Sigmoid colon (tissue), 7 donors: Measurements from ENCODE around the gene DPP3. TPM values are rescaled to one million over a fixed set of nuclear protein-coding genes. Genes with fewer than 3 reads are reported as not detected.
"Not testable (repeated sequence)": the region's sequence is repeated elsewhere in the genome, so short reads cannot be mapped to it uniquely, and the experiment has no call there.

Experiments used
- DNase-seq: peaks from one replicate; pipeline ENCODE4 v3.0.0-alpha.2; 2019
- H3K27ac ChIP-seq, 4 donors: fragments of 200-600 bp; sonication (generic); one replicate each; pipeline ENCODE4 v1.5.1; 2016 to 2019; ENCODE audit warnings: mild to moderate bottlenecking in 1 of 4
- H3K27me3 ChIP-seq, 3 donors: fragments of 200-600 bp; sonication (generic); one replicate each; pipeline ENCODE4 v1.5.1; 2019; ENCODE audit warnings: mild to moderate bottlenecking in 1 of 3
- H3K36me3 ChIP-seq, 4 donors: fragments of 200-600 bp; sonication (generic); one replicate each; pipeline ENCODE4 v1.5.1; 2016 to 2019
- H3K4me1 ChIP-seq, 4 donors: fragments of 200-600 bp; sonication (generic); one replicate each; pipeline ENCODE4 v1.5.1; 2017 to 2019
- H3K4me3 ChIP-seq, 4 donors: fragments of 200-600 bp; sonication (generic); one replicate each; pipeline ENCODE4 v1.5.1; 2017 to 2019; ENCODE audit warnings: mild to moderate bottlenecking in 2 of 4, moderate library complexity in 1 of 4
- H3K9me3 ChIP-seq, 4 donors: fragments of 200-600 bp in 3 of 4; sonication (generic) in 3 of 4; one replicate each; pipeline versions ENCODE4 v1.5.1 to v1.6.1; 2013 to 2019
- EP300 ChIP-seq, 4 donors: sonication (generic); formaldehyde crosslinking; IDR thresholded peaks; one replicate each; pipeline ENCODE4 v1.6.1; 2017; ENCODE audit warnings: antibody characterized with exemption in 4 of 4
- POLR2A ChIP-seq, 2 donors: fragments of 450-650 bp; IDR thresholded peaks; one replicate each; pipeline ENCODE4 v1.6.1; 2016; ENCODE audit warnings: antibody characterized with exemption in 2 of 2, mild to moderate bottlenecking in 2 of 2, moderate library complexity in 2 of 2
- POLR2AphosphoS5 ChIP-seq, 4 donors: sonication (generic); formaldehyde crosslinking; IDR thresholded peaks; one replicate each; pipeline ENCODE4 v1.6.1; 2017; ENCODE audit warnings: antibody characterized with exemption in 4 of 4
- WGBS, 2 donors: extraction: QIAGEN DNeasy Blood & Tissue Kit; methylation state at CpG; one replicate each; pipeline ENCODE4 v1.1.7; 2013; 5-methylcytosine and 5-hydroxymethylcytosine counted together
- intact Hi-C: fragments of 100-400 bp; cut with DNase I; formaldehyde crosslinking; loops from one replicate; pipeline ENCODE4 v1.15.1; 2023
- polyA plus RNA-seq, 3 donors: library from polyadenylated mRNA; stranded (reverse); fragments of 200-250 nt; gene quantifications; one replicate each; pipeline ENCODE4 v1.2.3, GENCODE V29; 2013
- total RNA-seq, 4 donors: library from RNA; depleted of rRNA; stranded (reverse); fragments of >200 nt; gene quantifications; one replicate each; pipeline ENCODE4 v1.1.0, GENCODE V29; 2016
- TF ChIP-seq, protein P1 (sequence below), 4 experiments: fragments of 450-650 bp in 3 of 4; fragments of 200-600 bp in 1 of 4; IDR thresholded peaks; one replicate each; pipeline ENCODE4 v1.5.1; 2016 to 2019; ENCODE audit warnings: antibody characterized with exemption in 4 of 4, mild to moderate bottlenecking in 3 of 4, moderate library complexity in 2 of 4
- donor health status: healthy with polysubstance abuse.
- donor health status: Bipolar disorder and iron deficiency.
- donor health status: healthy.

The DPP3 gene
- total and polyA plus RNA-seq, 7 donors: 5.1 to 86.5 (median 15.5) TPM

GRCh38 chr11:66457826-66458225 is 22.4 kb upstream of the DPP3 start:
- no peak overlapping the region for H3K27ac ChIP-seq

DNA sequence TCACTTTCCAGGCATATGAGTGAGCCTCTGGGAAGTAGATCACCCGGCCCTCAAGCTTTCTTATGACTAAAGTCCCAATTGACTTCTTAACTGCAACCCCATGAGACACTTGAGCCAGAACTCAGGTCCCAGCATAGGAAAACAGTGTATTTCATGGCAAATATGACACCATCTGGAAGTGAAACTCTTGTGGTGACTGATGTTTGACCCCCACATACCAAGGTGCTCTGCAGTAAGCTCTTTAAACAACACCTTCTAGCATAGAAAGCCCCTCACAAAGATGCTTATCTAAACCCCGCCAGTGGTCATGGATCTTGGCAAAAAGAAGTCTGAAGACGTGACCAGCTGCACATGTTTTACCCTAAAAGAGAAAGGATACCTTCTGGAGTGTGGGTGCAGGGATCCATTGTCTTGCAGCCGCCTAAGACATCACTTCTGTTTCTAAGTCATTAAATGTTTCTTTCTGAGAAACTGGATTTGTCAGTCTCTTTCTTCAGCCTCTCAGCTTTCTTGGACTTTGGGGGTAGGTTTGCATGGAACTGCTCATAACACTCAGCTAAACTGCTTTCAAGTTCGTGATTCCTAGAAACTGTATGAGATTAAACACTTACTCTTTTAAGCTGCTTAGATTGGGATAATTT is 21.0 kb upstream of the DPP3 start:
- Histone ChIP-seq H3K9me3 (no peaks in the 10 kb centered on the region), H3K27ac (no peak overlapping the region), H3K4me3 (no peak overlapping the region), H3K4me1 (no peaks in the 10 kb centered on the region), H3K27me3 (no peaks in the 10 kb centered on the region), H3K36me3 (no peaks in the 10 kb centered on the region)
- DNase-seq: no peak
- TF ChIP-seq POLR2AphosphoS5 (IDR thresholded peaks at IDR 0.05) (no peak), EP300 (IDR thresholded peaks at IDR 0.05) (no peak), POLR2A (IDR thresholded peaks at IDR 0.05) (no peak)
- TF ChIP-seq, protein P1, sequence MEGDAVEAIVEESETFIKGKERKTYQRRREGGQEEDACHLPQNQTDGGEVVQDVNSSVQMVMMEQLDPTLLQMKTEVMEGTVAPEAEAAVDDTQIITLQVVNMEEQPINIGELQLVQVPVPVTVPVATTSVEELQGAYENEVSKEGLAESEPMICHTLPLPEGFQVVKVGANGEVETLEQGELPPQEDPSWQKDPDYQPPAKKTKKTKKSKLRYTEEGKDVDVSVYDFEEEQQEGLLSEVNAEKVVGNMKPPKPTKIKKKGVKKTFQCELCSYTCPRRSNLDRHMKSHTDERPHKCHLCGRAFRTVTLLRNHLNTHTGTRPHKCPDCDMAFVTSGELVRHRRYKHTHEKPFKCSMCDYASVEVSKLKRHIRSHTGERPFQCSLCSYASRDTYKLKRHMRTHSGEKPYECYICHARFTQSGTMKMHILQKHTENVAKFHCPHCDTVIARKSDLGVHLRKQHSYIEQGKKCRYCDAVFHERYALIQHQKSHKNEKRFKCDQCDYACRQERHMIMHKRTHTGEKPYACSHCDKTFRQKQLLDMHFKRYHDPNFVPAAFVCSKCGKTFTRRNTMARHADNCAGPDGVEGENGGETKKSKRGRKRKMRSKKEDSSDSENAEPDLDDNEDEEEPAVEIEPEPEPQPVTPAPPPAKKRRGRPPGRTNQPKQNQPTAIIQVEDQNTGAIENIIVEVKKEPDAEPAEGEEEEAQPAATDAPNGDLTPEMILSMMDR (IDR thresholded peaks at IDR 0.05): no peak
- WGBS, 2 donors: 51 to 74% methylated on average over 5 of the region's 5 CpGs
- intact Hi-C loops: no loop called here

More at GRCh38 chr11:66457826-66458225, 22.4 kb upstream of the DPP3 start:
- no peak overlapping the region for H3K4me3 ChIP-seq
- no peaks in the 10 kb centered on the region for H3K9me3 ChIP-seq
- H3K4me1 ChIP-seq: no peaks in the 10 kb centered on the region
- intact Hi-C loops: no loop called here
- H3K27me3 ChIP-seq: no peaks in the 10 kb centered on the region
- DNase-seq: no peak
- H3K36me3 ChIP-seq: no peaks in the 10 kb centered on the region
- TF ChIP-seq POLR2AphosphoS5 (IDR thresholded peaks at IDR 0.05): no peak
- 76 to 83% methylated on average over 6 of the region's 6 CpGs for WGBS, 2 donors

DNA sequence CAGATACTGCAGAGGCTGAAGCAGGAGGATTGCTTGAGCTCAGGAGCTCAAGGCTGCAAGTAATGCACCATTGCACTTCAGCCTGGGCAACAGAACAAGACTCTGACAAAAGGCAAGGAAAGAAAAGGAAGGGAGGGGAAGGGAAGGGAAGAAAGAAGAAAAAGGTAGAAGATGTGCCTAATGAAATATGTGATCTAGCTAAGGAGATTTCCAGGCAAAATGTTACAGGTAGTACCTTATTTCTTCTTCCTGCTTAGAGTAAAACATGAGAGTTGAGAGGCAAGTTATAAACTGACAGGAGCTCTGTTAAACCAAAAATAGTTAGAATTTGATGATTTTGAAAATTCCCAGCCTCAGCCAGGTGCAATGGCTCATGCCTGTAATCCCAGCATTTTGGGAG is 18.2 kb upstream of the DPP3 start:
- H3K27me3 ChIP-seq: no peaks in the 10 kb centered on the region
- H3K4me1 ChIP-seq: peaks cover 0 to 12% (median 6%) of the 10 kb centered on the region in 4 donors
- no peak overlapping the region for H3K4me3 ChIP-seq
- H3K9me3 ChIP-seq: no peaks in the 10 kb centered on the region
- no peaks in the 10 kb centered on the region for H3K36me3 ChIP-seq
- intact Hi-C loops: no loop called here
- no peak for DNase-seq
- no peak overlapping the region for H3K27ac ChIP-seq
- TF ChIP-seq POLR2A (IDR thresholded peaks at IDR 0.05): no peak
- no peak for TF ChIP-seq EP300 (IDR thresholded peaks at IDR 0.05)
- TF ChIP-seq POLR2AphosphoS5 (IDR thresholded peaks at IDR 0.05): no peak
- TF ChIP-seq, protein P1 (IDR thresholded peaks at IDR 0.05): no peak

GRCh38 chr11:66462911-66463310 is 17.3 kb upstream of the DPP3 start:
- H3K9me3 ChIP-seq: no peaks in the 10 kb centered on the region
- WGBS, 2 donors: 86 to 95% methylated on average over 3 of the region's 3 CpGs
- TF ChIP-seq POLR2AphosphoS5 (IDR thresholded peaks at IDR 0.05) (no peak), EP300 (IDR thresholded peaks at IDR 0.05) (no peak), POLR2A (IDR thresholded peaks at IDR 0.05) (no peak)
- TF ChIP-seq, protein P1 (IDR thresholded peaks at IDR 0.05): no peak
- no peak overlapping the region for H3K4me3 ChIP-seq
- no peak for DNase-seq
- H3K36me3 ChIP-seq: no peaks in the 10 kb centered on the region
- no peak overlapping the region for H3K27ac ChIP-seq
- no peaks in the 10 kb centered on the region for H3K27me3 ChIP-seq
- intact Hi-C loops: no loop called here
- H3K4me1 ChIP-seq: peaks cover 0 to 20% (median 13%) of the 10 kb centered on the region in 4 donors

GRCh38 chr11:66464116-66464515 is 16.1 kb upstream of the DPP3 start:
- H3K27me3 ChIP-seq, H3K27ac ChIP-seq, H3K36me3 ChIP-seq, H3K9me3 ChIP-seq, H3K4me3 ChIP-seq, DNase-seq: not testable (repeated sequence)
- H3K4me1 ChIP-seq: peaks cover 0 to 25% (median 18%) of the 10 kb centered on the region in 4 donors
- intact Hi-C loops: loop anchor here (2.0 kb wide), 1 partner anchor 25 kb away; the partner anchor contains the start of gene MRPL11
- WGBS, 2 donors: 61 to 83% methylated on average over 5 of the region's 5 CpGs

GRCh38 chr11:66464916-66465315 is 15.3 kb upstream of the DPP3 start:
- intact Hi-C loops: loop anchor here (2.0 kb wide), 1 partner anchor 26 kb away; the partner anchor contains the start of gene MRPL11
- whole genome bisulfite sequencing, 2 donors: 90 to 97% methylated on average over 1 of the region's 1 CpG

More at GRCh38 chr11:66464916-66465315, 15.3 kb upstream of the DPP3 start:
- peaks cover 0 to 4% (median 0%) of the 10 kb centered on the region in 4 donors for H3K36me3 ChIP-seq
- no peak for DNase-seq
- H3K27me3 ChIP-seq: no peaks in the 10 kb centered on the region
- H3K9me3 ChIP-seq: no peaks in the 10 kb centered on the region
- no peak overlapping the region for H3K27ac ChIP-seq
- no peak for TF ChIP-seq POLR2AphosphoS5 (IDR thresholded peaks at IDR 0.05)
- H3K4me3 ChIP-seq: no peak overlapping the region
- peaks cover 0 to 25% (median 18%) of the 10 kb centered on the region in 4 donors for H3K4me1 ChIP-seq
